Neutrophil (primary cell): ENCODE measurements around the gene PKHD1.

Experiments used
- H3K27ac ChIP-seq: fragments of 200-600 bp; sonication (generic); 2 replicates; pipeline ENCODE4 v1.5.1; 2016; ENCODE audit warnings: mild to moderate bottlenecking, moderate library complexity
- H3K27me3 ChIP-seq: fragments of 200-600 bp; sonication (generic); 2 replicates; pipeline ENCODE4 v1.6.0; 2016; ENCODE audit warnings: mild to moderate bottlenecking
- H3K36me3 ChIP-seq: fragments of 200-600 bp; sonication (generic); 2 replicates; pipeline ENCODE4 v1.5.1; 2017
- H3K4me1 ChIP-seq, 2 experiments: fragments of 200-600 bp in 1 of 2; sonication (generic) in 1 of 2; 1 replicate in 1 of 2; 2 replicates in 1 of 2; pipeline versions ENCODE4 v1.5.1 to v1.6.1; 2013 to 2016; ENCODE audit warnings: low read depth in 1 of 2, low read length in 1 of 2, mild to moderate bottlenecking in 1 of 2, moderate library complexity in 1 of 2; ENCODE audit not compliant: control insufficient read depth in 1 of 2, insufficient read depth in 1 of 2
- H3K4me3 ChIP-seq, 2 experiments: fragments of 200-600 bp in 1 of 2; sonication (generic) in 1 of 2; 1 replicate in 1 of 2; 2 replicates in 1 of 2; pipeline ENCODE4 v1.5.1; 2013 to 2016; ENCODE audit warnings: low read depth in 1 of 2, low read length in 1 of 2, mild to moderate bottlenecking in 1 of 2, moderate library complexity in 1 of 2
- H3K9me3 ChIP-seq: fragments of 200-600 bp; sonication (generic); 2 replicates; pipeline ENCODE4 v1.5.1; 2016
- TF ChIP-seq, protein P1 (sequence below): fragments of 200-600 bp; sonication (generic); IDR thresholded peaks from 2 replicates; pipeline ENCODE4 v1.5.1; 2016; ENCODE audit warnings: antibody characterized with exemption

Gene PKHD1

GRCh38 chr6:52124126-52125121 is 37.0 kb upstream of the PKHD1 start:
- Histone ChIP-seq H3K4me1 (no peaks in the 10 kb centered on the region), H3K9me3 (no peaks in the 10 kb centered on the region), H3K27me3 (no peaks in the 10 kb centered on the region), H3K4me3 (no peak overlapping the region), H3K27ac (no peak overlapping the region), H3K36me3 (no peaks in the 10 kb centered on the region)
- TF ChIP-seq, protein P1, sequence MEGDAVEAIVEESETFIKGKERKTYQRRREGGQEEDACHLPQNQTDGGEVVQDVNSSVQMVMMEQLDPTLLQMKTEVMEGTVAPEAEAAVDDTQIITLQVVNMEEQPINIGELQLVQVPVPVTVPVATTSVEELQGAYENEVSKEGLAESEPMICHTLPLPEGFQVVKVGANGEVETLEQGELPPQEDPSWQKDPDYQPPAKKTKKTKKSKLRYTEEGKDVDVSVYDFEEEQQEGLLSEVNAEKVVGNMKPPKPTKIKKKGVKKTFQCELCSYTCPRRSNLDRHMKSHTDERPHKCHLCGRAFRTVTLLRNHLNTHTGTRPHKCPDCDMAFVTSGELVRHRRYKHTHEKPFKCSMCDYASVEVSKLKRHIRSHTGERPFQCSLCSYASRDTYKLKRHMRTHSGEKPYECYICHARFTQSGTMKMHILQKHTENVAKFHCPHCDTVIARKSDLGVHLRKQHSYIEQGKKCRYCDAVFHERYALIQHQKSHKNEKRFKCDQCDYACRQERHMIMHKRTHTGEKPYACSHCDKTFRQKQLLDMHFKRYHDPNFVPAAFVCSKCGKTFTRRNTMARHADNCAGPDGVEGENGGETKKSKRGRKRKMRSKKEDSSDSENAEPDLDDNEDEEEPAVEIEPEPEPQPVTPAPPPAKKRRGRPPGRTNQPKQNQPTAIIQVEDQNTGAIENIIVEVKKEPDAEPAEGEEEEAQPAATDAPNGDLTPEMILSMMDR = no peak

GRCh38 chr6:52123251-52123650 is 35.8 kb upstream of the PKHD1 start:
- no peaks in the 10 kb centered on the region for H3K4me1 ChIP-seq
- no peak overlapping the region for H3K27ac ChIP-seq
- no peaks in the 10 kb centered on the region for H3K36me3 ChIP-seq
- H3K4me3 ChIP-seq = no peak overlapping the region
- TF ChIP-seq, protein P1 = no peak
- no peaks in the 10 kb centered on the region for H3K27me3 ChIP-seq
- H3K9me3 ChIP-seq = no peaks in the 10 kb centered on the region

DNA sequence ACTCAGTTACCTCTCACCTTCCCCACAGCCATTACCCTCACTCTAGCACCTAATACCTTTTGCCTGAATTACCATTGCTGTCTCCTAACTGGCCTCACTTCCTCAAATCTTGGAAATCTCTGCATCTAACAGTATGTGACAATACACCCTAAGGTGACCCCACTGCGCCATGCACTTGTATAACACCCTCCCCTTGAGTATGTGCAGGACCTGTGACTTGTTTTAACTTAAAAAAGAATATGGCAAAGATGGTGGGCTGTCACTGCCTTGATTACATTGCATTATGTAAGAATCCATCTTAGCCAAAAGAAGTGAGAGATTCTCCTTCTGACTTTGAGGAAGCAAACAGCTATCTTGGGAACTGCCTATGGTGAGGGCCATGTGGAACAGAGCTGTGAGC is 29.9 kb upstream of the PKHD1 start:
- Histone ChIP-seq H3K4me3 (no peak overlapping the region), H3K27ac (no peak overlapping the region), H3K4me1 (no peaks in the 10 kb centered on the region), H3K9me3 (no peaks in the 10 kb centered on the region), H3K27me3 (no peaks in the 10 kb centered on the region), H3K36me3 (no peaks in the 10 kb centered on the region)
- TF ChIP-seq, protein P1 = no peak

DNA sequence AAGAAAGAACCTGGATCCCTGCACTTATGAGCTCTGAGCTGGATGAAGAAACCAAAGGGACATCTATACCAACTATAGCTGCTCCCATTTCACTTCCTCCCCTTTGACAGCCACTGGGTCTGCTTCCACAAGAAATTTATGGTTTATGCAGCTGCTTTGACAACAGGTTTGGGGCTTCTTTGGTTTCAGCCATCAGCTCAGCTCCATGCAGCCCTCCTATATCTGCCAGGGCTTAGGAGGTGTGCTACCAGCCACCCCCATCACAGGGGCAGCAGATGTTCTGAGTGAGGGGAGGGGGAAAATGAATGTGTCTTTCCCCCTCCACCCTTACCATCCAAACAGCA is 29.2 kb upstream of the PKHD1 start:
- Histone ChIP-seq H3K36me3 (no peaks in the 10 kb centered on the region), H3K4me1 (no peaks in the 10 kb centered on the region), H3K27ac (no peak overlapping the region), H3K9me3 (no peaks in the 10 kb centered on the region), H3K4me3 (no peak overlapping the region), H3K27me3 (no peaks in the 10 kb centered on the region)
- TF ChIP-seq, protein P1 = no peak

DNA sequence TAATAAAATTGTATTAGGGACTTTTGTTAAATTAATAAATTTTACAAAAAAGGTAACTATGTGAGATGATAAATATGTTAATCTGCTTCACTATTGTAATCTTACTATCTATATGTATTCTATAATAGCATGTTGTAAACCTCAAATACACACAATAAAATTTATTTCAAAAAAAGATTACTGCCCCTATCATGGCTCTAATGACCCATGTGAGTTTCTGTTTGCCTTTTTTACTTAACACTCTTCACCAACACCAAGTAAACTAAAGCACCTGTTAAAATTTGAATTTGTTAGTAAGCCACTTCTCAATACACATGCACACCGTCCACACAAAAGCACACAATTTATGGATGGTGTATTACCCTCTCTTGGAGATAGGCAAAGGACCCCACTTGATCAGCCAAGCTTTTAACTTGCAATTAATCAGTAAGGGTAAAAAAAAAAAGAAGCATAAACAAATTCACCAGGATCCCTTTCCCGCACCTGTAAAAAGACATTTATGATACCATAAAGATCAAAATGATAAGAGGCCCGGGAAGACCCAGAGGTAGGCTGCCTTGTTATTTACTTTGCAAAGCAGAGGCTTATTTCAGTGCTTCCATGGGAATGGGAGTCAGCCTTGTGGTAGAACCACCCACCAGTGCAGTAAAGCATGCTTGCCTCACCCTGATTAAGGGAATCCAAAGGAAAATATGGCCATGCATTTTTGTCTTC is 28.6 kb upstream of the PKHD1 start:
- Histone ChIP-seq H3K36me3 (no peaks in the 10 kb centered on the region), H3K4me3 (no peak overlapping the region), H3K9me3 (no peaks in the 10 kb centered on the region), H3K27ac (no peak overlapping the region), H3K4me1 (no peaks in the 10 kb centered on the region), H3K27me3 (no peaks in the 10 kb centered on the region)
- TF ChIP-seq, protein P1 = no peak
